Prostate gland (tissue), 2 donors: Measurements from ENCODE around the gene CIB1.

Experiments used
- CTCF ChIP-seq, 4 experiments: fragments of 200-600 bp in 2 of 4; fragments of 450-650 bp in 2 of 4; sonication (generic) in 2 of 4; IDR thresholded peaks; 1 replicate in 3 of 4; 2 replicates in 1 of 4; pipeline ENCODE4 v1.5.1; 2016 to 2019; ENCODE audit warnings: antibody characterized with exemption in 4 of 4, mild to moderate bottlenecking in 2 of 4, moderate library complexity in 2 of 4
- POLR2A ChIP-seq: fragments of 450-650 bp; IDR thresholded peaks from one replicate; pipeline ENCODE4 v1.6.1; 2016; ENCODE audit warnings: antibody characterized with exemption, mild to moderate bottlenecking
- POLR2AphosphoS5 ChIP-seq: sonication (generic); formaldehyde crosslinking; IDR thresholded peaks from one replicate; pipeline ENCODE4 v1.6.1; 2017; ENCODE audit warnings: antibody characterized with exemption

GRCh38 chr15:90266485-90266884 is 32.7 kb upstream of the CIB1 start:
- TF ChIP-seq POLR2A (no peak), CTCF (IDR thresholded peaks at IDR 0.05) (no peak), POLR2AphosphoS5 (no peak)
